Prostate gland (tissue), 2 donors: ENCODE data around the gene NTM. TPM values are rescaled to one million over a fixed set of nuclear protein-coding genes. Genes with fewer than 3 reads are reported as not detected.

Source experiments
- DNase-seq: peaks from one replicate; pipeline ENCODE4 v3.0.0-alpha.2; 2019; ENCODE audit warnings: low spot score
- H3K27ac ChIP-seq, 2 donors: fragments of 200-600 bp; sonication (generic); 2 replicates each; pipeline ENCODE4 v1.5.1; 2017 to 2019
- H3K27me3 ChIP-seq: fragments of 200-600 bp; sonication (generic); replicated peaks from 2 replicates; pipeline ENCODE4 v1.5.1; 2019; ENCODE audit not compliant: insufficient read depth
- H3K36me3 ChIP-seq, 2 donors: fragments of 200-600 bp; sonication (generic); 1 replicate in 1 of 2; 2 replicates in 1 of 2; pipeline versions ENCODE4 v1.5.1 to v1.8.1; 2017 to 2019
- H3K4me1 ChIP-seq: fragments of 200-600 bp; sonication (generic); replicated peaks from 2 replicates; pipeline ENCODE4 v1.5.1; 2019
- H3K4me3 ChIP-seq, 2 donors: fragments of 200-600 bp; sonication (generic); 2 replicates each; pipeline ENCODE4 v1.5.1; 2017 to 2019
- H3K9me3 ChIP-seq: fragments of 200-600 bp; sonication (generic); 2 replicates; pipeline ENCODE4 v1.5.1; 2017
- CTCF ChIP-seq, 4 experiments: fragments of 200-600 bp in 2 of 4; fragments of 450-650 bp in 2 of 4; sonication (generic) in 2 of 4; IDR thresholded peaks; 1 replicate in 3 of 4; 2 replicates in 1 of 4; pipeline ENCODE4 v1.5.1; 2016 to 2019; ENCODE audit warnings: antibody characterized with exemption in 4 of 4, mild to moderate bottlenecking in 2 of 4, moderate library complexity in 2 of 4
- POLR2A ChIP-seq: fragments of 450-650 bp; IDR thresholded peaks from one replicate; pipeline ENCODE4 v1.6.1; 2016; ENCODE audit warnings: antibody characterized with exemption, mild to moderate bottlenecking
- POLR2AphosphoS5 ChIP-seq: sonication (generic); formaldehyde crosslinking; IDR thresholded peaks from one replicate; pipeline ENCODE4 v1.6.1; 2017; ENCODE audit warnings: antibody characterized with exemption
- WGBS: methylation state at CpG from one replicate; pipeline ENCODE4 v1.1.5; 2018; 5-methylcytosine and 5-hydroxymethylcytosine counted together
- intact Hi-C: fragments of 100-400 bp; cut with DNase I; formaldehyde crosslinking; loops from one replicate; pipeline ENCODE4 v1.14.2; 2022
- total RNA-seq, 2 donors: library from RNA; depleted of rRNA; stranded (reverse); fragments of >200 nt; gene quantifications; one replicate each; pipeline ENCODE4 v1.1.0, GENCODE V29; 2016

NTM gene
- total RNA-seq, 2 donors from 2014 or later = 7.4 TPM; not detected in 1

DNA sequence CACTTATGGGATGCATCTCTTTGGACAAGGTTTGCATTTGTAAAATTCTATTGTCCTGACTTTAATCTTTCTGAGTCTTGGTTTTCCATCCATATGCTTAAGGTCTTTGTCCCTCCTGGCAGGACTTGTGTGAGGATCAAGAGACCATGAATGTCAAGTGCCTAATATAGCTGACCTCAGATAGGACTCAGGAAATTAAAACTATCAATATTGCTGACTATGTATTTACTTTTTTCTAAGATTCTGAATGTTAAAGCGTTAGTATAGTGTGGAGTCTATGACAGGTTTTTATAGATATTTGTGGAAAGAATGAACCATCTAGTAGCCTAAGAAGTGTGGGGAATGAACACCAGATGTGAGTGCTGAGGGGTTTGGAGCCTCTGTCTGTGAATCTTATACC is 637.8 kb downstream of the NTM start:
- Histone ChIP-seq H3K27me3 (no peaks in the 10 kb centered on the region), H3K9me3 (no peaks in the 10 kb centered on the region), H3K4me1 (no peaks in the 10 kb centered on the region), H3K36me3 (no peaks in the 10 kb centered on the region), H3K4me3 (no peak overlapping the region), H3K27ac (no peak overlapping the region)
- intact Hi-C loops = no loop called here
- no peak for TF ChIP-seq POLR2AphosphoS5
- TF ChIP-seq POLR2A = no peak
- TF ChIP-seq CTCF (IDR thresholded peaks at IDR 0.05) = no peak
- no peak for DNase-seq
- 56% methylated on average over 1 of the region's 1 CpG for WGBS

- DNase-seq = no peak
- H3K27ac ChIP-seq = no peak overlapping the region
- no peak overlapping the region for H3K4me3 ChIP-seq
- TF ChIP-seq POLR2A = no peak
- no peak for TF ChIP-seq CTCF (IDR thresholded peaks at IDR 0.05)
- TF ChIP-seq POLR2AphosphoS5 = no peak
- intact Hi-C loops = no loop called here
- H3K9me3 ChIP-seq = no peaks in the 10 kb centered on the region
- H3K4me1 ChIP-seq = no peaks in the 10 kb centered on the region
- 60% methylated on average over 4 of the region's 4 CpGs for WGBS
- no peaks in the 10 kb centered on the region for H3K36me3 ChIP-seq
- H3K27me3 ChIP-seq = no peaks in the 10 kb centered on the region
These were observed 638.5 kb downstream of the NTM start for GRCh38 chr11:132008872-132009271.

GRCh38 chr11:132020001-132020400 is 649.6 kb downstream of the NTM start:
- 100% methylated on average over 1 of the region's 1 CpG for WGBS
- DNase-seq = no peak
- TF ChIP-seq CTCF (IDR thresholded peaks at IDR 0.05) (no peak), POLR2AphosphoS5 (no peak), POLR2A (no peak)
- no peaks in the 10 kb centered on the region for H3K9me3 ChIP-seq
- no peaks in the 10 kb centered on the region for H3K36me3 ChIP-seq
- no peaks in the 10 kb centered on the region for H3K4me1 ChIP-seq
- intact Hi-C loops = no loop called here
- no peak overlapping the region for H3K4me3 ChIP-seq
- H3K27ac ChIP-seq = no peak overlapping the region
- no peaks in the 10 kb centered on the region for H3K27me3 ChIP-seq

GRCh38 chr11:132022285-132022684 is 651.9 kb downstream of the NTM start:
- no peaks in the 10 kb centered on the region for H3K36me3 ChIP-seq
- H3K4me1 ChIP-seq = no peaks in the 10 kb centered on the region
- intact Hi-C loops = no loop called here
- H3K4me3 ChIP-seq = no peak overlapping the region
- no peaks in the 10 kb centered on the region for H3K9me3 ChIP-seq
- no peaks in the 10 kb centered on the region for H3K27me3 ChIP-seq
- no peak for TF ChIP-seq CTCF (IDR thresholded peaks at IDR 0.05)
- TF ChIP-seq POLR2A = no peak
- TF ChIP-seq POLR2AphosphoS5 = no peak
- 82% methylated on average over 5 of the region's 5 CpGs for WGBS
- no peak overlapping the region for H3K27ac ChIP-seq
- no peak for DNase-seq

DNA sequence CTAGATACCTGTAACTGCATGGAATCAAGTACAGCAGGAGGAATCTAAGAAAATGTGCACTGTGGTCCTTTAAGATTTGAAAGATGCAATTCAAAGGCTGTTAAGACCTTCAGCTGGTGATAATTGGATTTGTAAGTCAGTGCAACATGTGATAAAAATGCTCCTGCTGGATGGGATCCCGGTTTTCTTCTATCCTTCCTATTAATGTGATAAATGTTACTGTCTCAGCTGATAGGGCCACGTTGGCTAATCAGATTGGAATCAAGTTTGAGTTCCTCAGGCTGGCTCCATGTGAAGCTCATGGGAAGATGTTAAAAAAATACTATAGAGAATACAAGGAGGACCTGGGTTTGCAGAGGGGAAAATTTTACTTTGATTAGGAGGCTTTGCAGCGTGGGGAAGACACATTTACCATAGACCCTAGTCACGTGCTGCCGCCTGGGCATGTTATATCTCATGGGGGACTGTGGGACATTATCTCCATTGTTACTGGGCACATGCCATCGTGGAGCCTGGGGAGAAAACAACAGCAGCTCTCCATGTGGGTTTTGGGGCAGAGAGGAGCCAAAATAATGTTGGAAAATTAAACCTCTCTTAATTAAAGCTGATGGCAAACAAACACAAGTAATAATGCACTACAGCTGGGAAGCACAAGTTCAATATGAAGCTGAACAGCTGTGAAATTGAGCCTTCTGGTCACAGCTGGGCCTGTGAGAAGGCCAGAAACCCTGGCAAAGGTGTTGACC is 652.5 kb downstream of the NTM start:
- H3K9me3 ChIP-seq = no peaks in the 10 kb centered on the region
- 42% methylated on average over 6 of the region's 6 CpGs for WGBS
- H3K4me3 ChIP-seq = no peak overlapping the region
- intact Hi-C loops = no loop called here
- H3K27me3 ChIP-seq = no peaks in the 10 kb centered on the region
- no peaks in the 10 kb centered on the region for H3K36me3 ChIP-seq
- DNase-seq = no peak
- no peak for TF ChIP-seq CTCF (IDR thresholded peaks at IDR 0.05)
- no peak for TF ChIP-seq POLR2A
- TF ChIP-seq POLR2AphosphoS5 = no peak
- no peaks in the 10 kb centered on the region for H3K4me1 ChIP-seq
- no peak overlapping the region for H3K27ac ChIP-seq
